GM18526 (cell line): ENCODE data around the gene EMP1.

Experiments
- POLR2A ChIP-seq: IDR thresholded peaks from 3 replicates; pipeline ENCODE4 v1.6.1; 2011; ENCODE audit not compliant: insufficient read length; ENCODE audit errors: extremely low read depth

Gene EMP1

DNA sequence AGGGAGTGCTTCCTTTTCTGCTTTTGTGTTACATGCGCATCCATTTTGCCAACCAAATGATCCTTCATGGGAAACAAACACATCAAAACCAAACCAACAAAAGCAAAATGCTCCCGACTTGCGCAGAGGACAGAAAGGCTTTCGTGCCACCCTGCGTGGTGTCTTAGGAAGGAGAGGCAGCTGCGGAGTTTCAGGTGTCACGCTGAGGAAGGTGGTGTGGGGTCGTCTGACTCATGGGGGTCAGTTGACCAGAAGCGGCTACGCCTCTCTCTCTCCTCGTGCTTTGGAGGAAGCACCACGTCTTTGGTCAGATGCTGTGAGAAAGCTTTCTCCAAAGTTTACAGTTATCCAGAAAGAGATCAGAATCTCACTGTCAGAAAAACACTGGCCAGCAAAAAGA lies 7.9 kb downstream of the EMP1 start:
- no peak for TF ChIP-seq POLR2A

DNA sequence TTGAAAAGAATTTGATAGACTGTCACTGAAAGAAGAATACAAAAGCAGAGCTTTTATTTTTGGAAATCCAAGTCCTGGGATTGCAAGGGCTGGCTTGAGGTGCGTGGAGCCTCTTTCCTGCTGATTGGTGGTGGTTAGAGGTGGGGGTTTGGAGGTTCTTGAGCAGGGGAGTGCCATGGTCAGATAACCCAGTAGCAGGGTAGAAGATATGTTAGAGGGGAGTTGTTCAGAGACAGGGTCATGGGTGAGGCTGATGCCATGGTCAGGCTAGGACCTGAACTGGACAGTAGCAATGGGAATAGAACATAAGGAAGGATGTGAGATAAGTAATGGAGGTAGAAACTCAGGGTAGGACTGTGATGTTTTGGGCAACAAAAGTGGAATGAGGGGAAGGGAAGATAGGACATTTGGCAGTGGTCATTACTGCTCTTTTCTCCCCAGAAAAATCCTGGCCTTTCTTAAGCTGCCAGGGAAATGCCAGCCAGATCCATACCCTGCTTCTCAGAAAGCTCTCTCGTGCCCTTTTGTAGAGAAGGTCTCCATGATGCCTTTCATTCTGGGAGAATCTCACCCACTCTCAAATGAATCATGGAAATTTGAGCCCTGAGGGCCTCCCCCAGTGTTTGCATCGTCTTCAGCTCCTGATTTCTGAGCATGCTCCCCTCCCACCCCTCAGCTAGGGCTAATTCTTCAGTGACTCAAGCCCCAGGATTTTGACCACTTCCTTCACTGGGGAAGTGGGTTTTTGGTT lies 9.5 kb downstream of the EMP1 start:
- TF ChIP-seq POLR2A: no peak

DNA sequence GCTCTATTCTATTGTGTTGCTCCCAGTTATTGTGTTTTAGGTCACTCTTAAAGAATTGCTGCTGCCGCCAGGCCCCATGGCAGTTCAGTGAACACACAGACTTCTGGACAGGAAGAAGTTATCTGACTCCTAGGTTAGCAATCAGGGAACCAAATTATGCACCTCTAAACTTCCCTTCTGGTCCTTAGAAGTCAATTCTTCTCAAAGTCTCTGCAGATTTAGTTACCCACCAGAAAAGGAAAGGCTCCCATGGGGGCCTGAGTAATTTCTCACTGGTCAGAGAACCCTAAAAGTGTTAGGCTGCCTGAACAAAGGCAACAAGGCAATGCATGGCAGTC lies 10.0 kb downstream of the EMP1 start:
- no peak for TF ChIP-seq POLR2A

DNA sequence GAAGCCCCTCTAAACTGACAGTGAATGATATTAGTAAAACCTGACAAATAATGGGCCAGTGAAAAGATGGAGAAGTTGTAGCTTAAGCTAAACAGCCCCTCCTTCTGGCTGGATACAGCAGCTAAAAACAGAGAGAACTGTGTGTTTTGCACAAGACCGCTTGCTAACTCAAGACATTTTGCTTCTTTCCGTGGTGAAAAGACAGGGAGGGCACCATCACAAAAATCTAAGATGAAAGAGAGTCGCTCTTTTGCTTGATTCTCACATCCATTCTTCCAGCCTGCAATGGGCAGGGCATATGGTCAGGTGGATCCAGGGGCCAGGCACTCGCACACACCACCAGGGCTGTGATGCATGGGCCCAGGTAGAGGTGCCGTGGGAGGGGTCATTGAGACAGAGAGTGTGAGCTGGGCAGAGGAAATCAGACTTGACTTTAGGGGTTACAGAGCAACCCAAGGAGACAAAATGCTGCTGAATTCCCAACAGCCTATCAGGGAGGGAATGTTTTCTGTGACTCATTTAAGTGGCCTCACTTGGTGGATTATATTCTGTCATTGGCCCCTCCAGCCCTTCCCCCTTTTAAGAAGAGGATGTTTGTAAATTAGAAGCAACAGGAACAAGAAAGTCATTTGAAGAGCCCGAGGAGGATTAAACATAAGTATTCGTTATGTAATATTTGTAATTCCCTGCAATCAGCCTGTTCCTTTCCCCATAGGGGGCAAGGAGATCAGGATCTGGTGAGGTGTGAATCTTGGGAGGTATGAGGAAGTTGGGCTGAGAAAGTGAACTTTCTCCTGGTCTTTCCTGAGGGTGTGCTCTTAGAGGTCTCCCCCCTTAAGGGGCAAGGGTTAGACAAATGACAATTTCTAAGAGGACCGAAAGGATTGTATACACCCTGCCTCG lies 12.3 kb downstream of the EMP1 start:
- no peak for TF ChIP-seq POLR2A

DNA sequence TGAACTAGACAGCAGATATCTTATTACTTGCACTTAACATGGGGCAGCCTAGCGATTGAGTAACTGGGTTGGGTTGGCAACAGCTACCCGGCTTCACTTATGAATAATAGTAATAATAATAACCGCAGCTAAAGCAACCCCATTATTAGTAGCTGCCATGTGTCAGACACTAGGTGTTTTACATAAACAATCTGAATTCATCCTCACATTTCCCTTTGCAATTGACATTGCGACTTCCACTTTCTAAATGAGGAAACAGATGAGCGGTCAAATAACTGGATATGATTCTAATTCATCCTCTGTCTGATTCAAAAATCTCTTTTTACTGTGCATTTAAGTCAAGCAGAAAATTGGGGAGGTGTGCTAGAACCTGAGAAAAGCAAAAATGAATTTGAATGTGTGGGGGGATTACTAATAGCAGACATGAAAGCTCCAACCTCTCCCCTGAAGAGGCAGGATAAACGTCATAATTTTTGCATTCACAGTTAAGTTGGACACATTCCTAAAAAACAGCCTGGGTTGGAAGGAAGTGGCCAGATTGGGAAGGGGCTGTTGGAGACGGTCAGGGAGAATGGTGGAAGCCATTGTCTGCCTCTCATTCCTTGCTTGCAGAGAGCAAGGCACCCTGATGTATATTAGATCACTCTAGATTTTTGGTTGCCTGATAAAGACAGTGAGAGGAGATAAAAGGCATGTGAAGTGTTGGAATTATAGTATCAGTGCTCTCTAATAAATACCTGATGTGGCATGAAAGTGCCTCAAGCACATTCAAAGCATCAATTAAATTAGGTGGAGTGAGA lies 13.1 kb downstream of the EMP1 start:
- no peak for TF ChIP-seq POLR2A

DNA sequence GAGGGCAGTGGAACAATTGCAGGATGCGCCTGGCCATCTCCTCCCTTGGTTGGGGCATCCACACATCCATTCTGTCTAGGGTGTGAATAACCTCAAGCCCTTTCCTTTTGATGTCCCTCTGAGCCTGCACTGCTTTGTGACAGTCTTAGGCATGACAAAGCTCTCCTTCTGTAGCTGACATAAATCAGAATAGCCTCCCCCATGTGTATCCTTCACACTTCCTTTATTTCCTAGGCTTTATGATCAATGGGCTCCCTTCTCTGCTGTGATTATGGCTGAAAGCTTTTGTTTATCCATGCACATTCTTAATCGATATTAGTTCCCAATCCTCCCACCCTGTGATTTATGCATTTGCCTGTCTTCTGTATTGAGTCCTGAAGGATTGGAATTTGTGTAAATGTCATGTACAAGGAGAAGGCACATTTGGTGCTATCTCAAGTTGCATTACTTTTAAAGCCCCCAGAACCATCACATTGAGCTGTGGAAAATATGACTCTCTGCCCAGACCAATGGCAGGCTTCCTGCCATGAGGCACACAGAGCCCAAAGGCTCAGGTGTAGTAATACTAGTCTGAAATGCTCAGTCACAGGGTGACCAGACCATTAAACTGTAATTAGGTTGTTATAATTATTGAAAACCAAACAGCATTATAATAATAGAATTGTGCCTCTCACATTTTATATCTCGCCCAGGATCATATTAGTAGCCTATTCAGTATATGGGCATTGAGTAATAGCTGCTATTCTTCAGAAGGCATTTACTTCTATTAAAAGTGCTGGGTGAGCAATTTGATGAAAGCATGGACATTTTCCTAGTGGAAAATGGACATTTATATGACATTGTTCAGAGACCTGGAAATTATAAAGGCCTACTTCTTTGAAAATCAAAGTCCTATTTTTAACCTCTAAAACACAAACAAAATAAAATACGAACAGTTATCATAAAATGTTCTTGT lies 14.0 kb downstream of the EMP1 start:
- TF ChIP-seq POLR2A: no peak

DNA sequence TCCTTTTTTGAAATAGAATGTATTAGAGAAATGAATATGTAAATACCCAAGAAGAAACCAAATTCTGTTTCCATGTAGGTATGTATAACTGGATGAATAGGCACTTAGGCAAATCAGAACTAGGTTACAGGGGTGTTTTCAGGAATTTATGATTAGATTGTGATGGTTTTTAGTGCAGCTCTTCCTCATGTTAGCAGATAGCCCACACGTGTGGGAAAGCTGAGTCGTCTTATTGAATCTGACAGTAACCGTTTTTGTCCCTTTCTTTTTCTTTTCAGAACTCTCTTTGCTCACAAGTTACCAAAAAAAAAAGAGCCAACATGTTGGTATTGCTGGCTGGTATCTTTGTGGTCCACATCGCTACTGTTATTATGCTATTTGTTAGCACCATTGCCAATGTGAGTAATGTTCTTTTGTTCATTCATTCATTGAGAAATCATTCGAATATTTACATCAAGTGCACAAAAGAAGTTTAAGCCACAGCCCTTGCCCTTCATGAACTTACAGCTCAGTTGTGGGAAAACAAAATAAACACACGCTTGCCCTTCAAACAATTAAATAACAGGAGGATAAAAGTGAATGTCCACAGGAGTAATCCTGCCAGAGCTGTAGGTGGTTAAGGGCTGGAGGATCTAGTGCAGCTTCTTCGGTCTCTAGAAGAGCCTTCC lies 14.8 kb downstream of the EMP1 start:
- no peak for TF ChIP-seq POLR2A

DNA sequence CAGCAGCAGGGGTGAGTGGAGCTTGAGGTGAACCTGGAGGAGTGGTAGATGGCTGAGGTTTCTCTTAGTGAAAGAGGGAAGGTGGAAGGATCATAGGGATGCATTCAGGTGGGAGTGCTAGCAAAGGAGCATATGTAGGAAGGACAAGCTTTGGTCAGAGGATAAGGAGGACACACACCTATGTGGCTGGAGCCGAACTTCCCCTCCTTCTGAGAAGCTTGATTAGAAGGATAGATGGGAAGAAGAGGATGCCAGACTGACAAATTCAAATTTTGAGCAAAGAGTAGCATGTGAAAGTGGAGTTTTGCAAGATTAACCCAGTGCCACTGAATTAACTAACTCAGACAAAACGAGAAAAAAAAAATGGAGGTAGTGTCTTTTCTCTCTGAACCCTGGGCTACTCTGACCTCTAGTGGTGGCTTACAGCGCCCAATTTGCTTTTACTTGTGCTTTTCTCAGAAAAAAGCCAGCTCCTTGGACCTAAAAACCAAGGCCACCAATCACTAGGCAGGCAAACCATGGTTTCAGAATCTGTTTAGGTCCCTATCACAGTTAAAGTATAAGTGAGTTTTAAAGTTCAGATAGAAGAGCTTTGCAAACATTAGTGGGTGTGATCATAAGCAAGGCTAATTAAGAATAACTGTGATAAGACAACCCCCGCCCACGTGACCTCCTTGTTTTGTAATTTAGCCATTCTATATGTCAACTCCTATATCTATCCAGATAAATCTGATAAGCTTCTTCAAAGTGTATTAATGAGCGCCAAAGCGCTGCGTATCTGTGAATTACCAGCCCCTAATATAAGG lies 15.5 kb downstream of the EMP1 start:
- no peak for TF ChIP-seq POLR2A

DNA sequence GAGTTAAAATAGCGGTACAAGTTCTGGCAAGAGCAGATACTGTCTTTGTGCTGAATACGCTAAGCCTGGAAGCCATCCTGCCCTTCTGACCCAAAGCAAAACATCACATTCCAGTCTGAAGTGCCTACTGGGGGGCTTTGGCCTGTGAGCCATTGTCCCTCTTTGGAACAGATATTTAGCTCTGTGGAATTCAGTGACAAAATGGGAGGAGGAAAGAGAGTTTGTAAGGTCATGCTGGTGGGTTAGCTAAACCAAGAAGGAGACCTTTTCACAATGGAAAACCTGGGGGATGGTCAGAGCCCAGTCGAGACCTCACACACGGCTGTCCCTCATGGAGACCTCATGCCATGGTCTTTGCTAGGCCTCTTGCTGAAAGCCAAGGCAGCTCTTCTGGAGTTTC lies 18.5 kb downstream of the EMP1 start:
- TF ChIP-seq POLR2A: no peak

DNA sequence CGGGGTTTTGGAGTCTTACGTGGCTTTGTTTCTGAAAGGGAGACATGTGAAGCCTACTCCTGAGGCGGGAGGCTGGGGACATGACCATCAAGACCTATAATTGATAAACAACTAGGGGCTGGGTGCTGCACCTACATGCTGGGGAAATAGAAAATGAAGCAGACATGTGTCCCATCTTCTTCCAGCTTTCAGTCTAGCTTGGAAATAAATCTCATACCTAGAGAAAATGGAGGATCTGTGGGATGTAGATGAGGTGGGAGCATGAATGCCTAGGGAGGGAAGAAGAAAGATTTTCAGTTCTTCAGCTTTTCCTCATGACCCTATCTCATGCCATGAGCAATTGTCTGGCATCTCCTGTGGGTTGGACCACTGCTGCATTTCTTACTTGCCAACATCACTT lies 22.1 kb downstream of the EMP1 start:
- no peak for TF ChIP-seq POLR2A

DNA sequence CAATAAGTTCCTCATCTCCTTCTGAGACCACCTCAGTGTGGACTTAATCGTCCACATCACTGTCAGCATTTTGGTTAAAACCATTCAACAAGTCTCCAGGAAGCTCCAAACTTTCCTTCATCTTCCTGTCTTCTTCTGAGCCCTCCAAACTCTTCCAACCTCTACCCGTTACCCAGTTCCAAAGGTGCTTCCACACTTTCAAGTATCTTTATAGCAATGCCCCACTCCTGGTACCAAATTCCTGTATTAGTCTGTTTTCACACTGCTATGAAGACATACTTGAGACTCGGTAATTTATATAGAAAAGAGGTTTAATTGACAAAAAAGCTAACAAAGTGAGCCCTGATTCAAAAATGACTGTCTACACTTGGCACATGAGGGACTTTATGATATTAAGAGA lies 22.8 kb downstream of the EMP1 start:
- TF ChIP-seq POLR2A: no peak

DNA sequence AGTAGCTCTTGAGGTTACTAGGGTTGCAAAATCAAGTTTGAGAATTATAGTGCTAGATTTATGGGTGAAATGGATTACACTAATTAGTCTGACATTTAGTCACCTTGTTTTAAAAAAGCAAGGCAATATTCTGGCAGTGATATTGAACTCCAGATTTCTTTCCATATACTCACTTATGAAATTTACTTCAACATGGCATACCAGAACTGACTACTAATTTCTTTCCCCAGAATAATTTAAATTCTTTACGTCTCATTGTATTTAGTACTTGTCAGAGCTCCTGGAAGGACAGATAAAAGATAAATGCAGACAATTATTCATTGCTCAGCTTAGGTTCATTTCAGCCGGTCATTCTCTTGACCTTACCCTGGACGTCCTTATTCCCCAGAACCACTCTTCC lies 24.3 kb downstream of the EMP1 start:
- TF ChIP-seq POLR2A: no peak

DNA sequence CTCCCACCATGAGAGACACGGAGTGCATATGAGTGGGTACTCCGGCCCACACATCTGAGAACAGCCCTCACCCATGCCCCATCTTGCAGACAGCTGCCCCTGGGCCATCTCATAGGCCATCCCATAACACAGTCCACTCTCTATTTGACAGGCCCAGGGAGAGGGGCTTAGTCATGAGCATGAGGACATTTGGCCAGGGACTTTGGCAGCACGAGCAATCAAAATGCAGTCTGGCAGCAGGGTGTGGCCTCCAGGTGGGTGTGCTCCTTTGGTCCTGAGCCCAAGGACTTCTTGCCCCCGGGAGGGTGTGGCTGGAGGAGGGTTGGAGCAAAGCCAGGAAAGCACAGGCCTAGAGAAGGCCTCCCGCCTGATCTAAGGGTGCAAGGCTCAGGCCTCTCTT lies 25.6 kb downstream of the EMP1 start:
- no peak for TF ChIP-seq POLR2A
